ENCODE data around the gene NDUFS8. TPM values are rescaled to one million over a fixed set of nuclear protein-coding genes. Genes with fewer than 3 reads are reported as not detected.

Gene NDUFS8
- total and polyA plus RNA-seq, 10 of the 15 experiments (the other 5 are each of a cell fraction or from before 2014, with no cell fraction given): 17.6 to 308 (median 120) TPM

GRCh38 chr11:68004551-68005335, 25.7 kb upstream of the NDUFS8 start:
- Histone ChIP-seq H3K4me1 (ENCODE audit: control insufficient read depth, insufficient read depth, low read length) (peaks cover 38% of the 10 kb centered on the region), H3K4me2 (ENCODE audit: control insufficient read depth, insufficient read depth) (peak overlapping the region; percentile 58), H3K9ac (ENCODE audit: control insufficient read depth, insufficient read depth, low read length) (peak overlapping the region; percentile 52), H3K4me3 (peak overlapping the region; percentile 92; the same call in 1 of the 2 replicates), H2AFZ (ENCODE audit: control insufficient read depth, low read depth, low read length) (peak overlapping the region; percentile 78), H3K27ac (ENCODE audit: control insufficient read depth, insufficient read depth) (peak overlapping the region; percentile 66; the same call in 1 of the 2 replicates), H4K20me1 (ENCODE audit: control insufficient read depth, insufficient read depth) (no peaks in the 10 kb centered on the region), H3K9me3 (replicated peaks; ENCODE audit: control insufficient read depth, insufficient read depth, low read length) (no peaks in the 10 kb centered on the region), H3K79me2 (ENCODE audit: control insufficient read depth, insufficient read depth, low read length) (peaks cover 14% of the 10 kb centered on the region), H3K27me3 (replicated peaks in 1 of 2; ENCODE audit: control insufficient read depth in 2 of 2, insufficient read depth in 2 of 2, low read length in 1 of 2) (no peaks in the 10 kb centered on the region), H3K36me3 (ENCODE audit: control insufficient read depth in 2 of 2, insufficient read depth in 2 of 2, low read length in 1 of 2) (no peaks in the 10 kb centered on the region)
- FAIRE-seq: no peak
- CTCF ChIA-PET: interaction anchor here (0.7 to 3.5 kb wide), 3 partner anchors 11 to 204 kb away, joined by 3 to 19 read pairs (median 4); no protein-coding TSS in a partner anchor
- BruUV-seq (replicated peaks): no TSS peak
- POLR2A ChIA-PET: interaction anchor here (0.9 kb wide), 1 partner anchor 36 kb away, joined by 3 read pairs; no protein-coding TSS in a partner anchor
- intact Hi-C loops (cut with micrococcal nuclease; ENCODE audit: unreplicated experiment) (loop anchor here (5.0 to 10.0 kb wide), 3 partner anchors 33 to 203 kb away; partner anchors contain the start of genes CHKA and TCIRG1), in situ Hi-C loops (cut with MboI) (loop anchor here (5.0 kb wide), 1 partner anchor 203 kb away; no protein-coding TSS in a partner anchor)
- DNase-seq (ENCODE audit: low read depth, low spot score): no peak
- RAD21 ChIA-PET (ENCODE audit: unreplicated experiment): no interaction called here
- SMC1A ChIA-PET (ENCODE audit: uncharacterized antibody, unreplicated experiment): no interaction called here
- ATAC-seq: no peak
- TF ChIP-seq WRNIP1 (IDR thresholded peaks at IDR 0.05; ENCODE audit: borderline replicate concordance, low read depth, low read length) (no peak), CBX5 (IDR thresholded peaks at IDR 0.05; ENCODE audit: low read depth) (no peak), PKNOX1 (IDR thresholded peaks at IDR 0.05) (0 out of 2 replicates have a peak, but pooled peaks have one; percentile 24)
- WGBS (ENCODE audit: insufficient coverage, insufficient replicate concordance, low lambda C conversion rate, missing lambda C conversion rate): 56% methylated on average over 14 of the region's 14 CpGs

Data from GM12878 (cell line).